CD4-positive, CD25-positive, alpha-beta regulatory T cell (primary cell): ENCODE results near the gene MTA1. TPM values are rescaled to one million over a fixed set of nuclear protein-coding genes. Genes with fewer than 3 reads are reported as not detected.
A peak's percentile ranks its signal among the peaks of the same experiment; 100 is the strongest.

Source experiments
- ATAC-seq, 2 donors: fragments of 150-1000 bp; cut with Tn5 transposase; one replicate each; pipeline ENCODE4 v1.10.0; 2021; ENCODE audit warnings: low read depth in 2 of 2, moderate number of reproducible peaks in 2 of 2, moderate library complexity in 1 of 2
- DNase-seq, 3 donors: peaks; one replicate each; pipeline versions ENCODE4 v3.0.0 to v3.0.0-alpha.2; 2012 to 2022; ENCODE audit warnings: mixed read lengths in 1 of 3
- H3K27ac ChIP-seq: one replicate; pipeline ENCODE4 v1.7.0; 2013; ENCODE audit warnings: mild to moderate bottlenecking, low read length; ENCODE audit not compliant: insufficient read depth, poor library complexity, severe bottlenecking
- H3K27me3 ChIP-seq: one replicate; pipeline ENCODE4 v1.7.0; 2013; ENCODE audit warnings: low read length; ENCODE audit not compliant: control insufficient read depth, insufficient read depth
- H3K36me3 ChIP-seq: one replicate; pipeline ENCODE4 v1.7.0; 2013; ENCODE audit warnings: mild to moderate bottlenecking, low read length, moderate library complexity; ENCODE audit not compliant: control insufficient read depth, insufficient read depth
- H3K4me1 ChIP-seq: 2 replicates; pipeline ENCODE4 v1.7.0; 2013; ENCODE audit warnings: mild to moderate bottlenecking, low read length; ENCODE audit not compliant: insufficient read depth, control insufficient read depth, poor library complexity, severe bottlenecking
- H3K4me3 ChIP-seq: one replicate; pipeline ENCODE4 v1.7.0; 2013; ENCODE audit warnings: low read depth, mild to moderate bottlenecking, low read length, moderate library complexity
- H3K9me3 ChIP-seq, 2 experiments: 1 replicate in 1 of 2; 2 replicates in 1 of 2; pipeline ENCODE4 v1.7.0; 2013; ENCODE audit warnings: low read length in 2 of 2, mild to moderate bottlenecking in 1 of 2, moderate library complexity in 1 of 2; ENCODE audit not compliant: control insufficient read depth in 2 of 2
- H3K27ac Mint-ChIP-seq, 3 donors: one replicate each; pipeline ENCODE4 v1.8.0; 2020 to 2022; ENCODE audit warnings: mild to moderate bottlenecking in 3 of 3, mixed read lengths in 3 of 3, moderate library complexity in 2 of 3
- H3K27me3 Mint-ChIP-seq: one replicate; pipeline ENCODE4 v1.8.0; 2022; ENCODE audit warnings: mild to moderate bottlenecking, mixed read lengths
- H3K36me3 Mint-ChIP-seq: one replicate; pipeline ENCODE4 v1.8.0; 2020; ENCODE audit warnings: mixed read lengths
- H3K4me1 Mint-ChIP-seq, 4 donors: one replicate each; pipeline ENCODE4 v1.8.0; 2020 to 2022; ENCODE audit warnings: mixed read lengths in 4 of 4, mild to moderate bottlenecking in 1 of 4
- H3K4me3 Mint-ChIP-seq, 4 donors: one replicate each; pipeline ENCODE4 v1.8.0; 2020 to 2022; ENCODE audit warnings: mild to moderate bottlenecking in 4 of 4, mixed read lengths in 4 of 4, moderate library complexity in 3 of 4
- H3K9me3 Mint-ChIP-seq, 7 donors: one replicate each; pipeline ENCODE4 v1.8.0; 2020 to 2022; ENCODE audit warnings: mixed read lengths in 7 of 7, mild to moderate bottlenecking in 3 of 7, moderate library complexity in 2 of 7
- polyA plus RNA-seq, 4 donors: library from polyadenylated mRNA; unstranded; fragments of 300-500 nt; fragmentation: Illumina TruSeq; gene quantifications; one replicate each; pipeline ENCODE4 v1.2.3, GENCODE V29; 2021
- total RNA-seq: library from RNA; stranded (reverse); gene quantifications from one replicate; pipeline ENCODE4 v1.2.3, GENCODE V29; 2022

Gene MTA1
- total and polyA plus RNA-seq, 5 donors from 2014 or later: 2.5 to 123 (median 3.1) TPM

DNA sequence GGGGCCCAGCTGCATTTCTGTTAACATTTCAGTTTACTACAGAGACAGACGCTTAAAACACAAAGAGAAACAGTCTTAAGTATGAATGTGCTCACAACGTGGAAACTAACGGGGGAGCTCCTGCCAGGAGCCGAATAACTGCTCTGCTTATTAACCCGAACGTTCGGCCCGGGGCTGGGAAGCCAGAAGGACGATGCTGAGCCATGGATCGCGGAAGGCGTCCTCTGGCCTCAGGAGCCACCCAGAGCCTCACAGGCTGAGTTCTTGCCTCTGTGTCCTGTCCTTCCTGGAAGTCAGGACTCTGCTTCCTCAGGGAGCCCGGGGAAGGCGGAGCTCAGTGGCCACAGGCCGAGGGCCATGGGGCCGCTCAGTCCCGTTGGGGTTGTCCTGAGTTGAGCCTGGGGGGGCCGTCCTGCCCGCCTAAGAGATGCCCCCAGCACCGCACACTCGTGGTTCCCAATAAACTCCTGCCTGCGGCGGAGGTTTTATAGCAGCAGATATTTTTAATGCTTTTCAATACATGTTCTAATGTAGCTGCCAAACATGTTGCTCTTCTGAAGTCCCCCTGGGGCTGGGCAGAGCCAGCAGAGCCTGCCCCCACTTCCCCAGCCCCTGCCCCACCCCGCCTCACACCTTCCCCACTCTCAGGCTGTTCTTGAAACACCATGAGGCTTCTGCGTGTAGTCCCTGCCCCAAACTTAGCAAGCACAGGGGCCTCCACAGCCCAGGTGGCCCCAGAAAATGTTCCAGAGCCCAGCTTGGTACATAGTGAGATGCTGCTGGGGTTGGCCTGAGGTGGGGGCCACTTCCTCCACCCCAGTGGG lies 24.7 kb upstream of the MTA1 start:
- H3K27ac ChIP-seq: no peak overlapping the region
- no peaks in the 10 kb centered on the region for H3K27me3 ChIP-seq
- DNase-seq (no peak), ATAC-seq (no peak)
- H3K36me3 ChIP-seq: no peaks in the 10 kb centered on the region
- Mint-ChIP-seq H3K9me3 (peaks cover 0 to 2% (median 0%) of the 10 kb centered on the region in 7 donors), H3K27me3 (no peaks in the 10 kb centered on the region), H3K4me1 (peaks cover 0 to 17% (median 3%) of the 10 kb centered on the region in 4 donors), H3K27ac (peak overlapping the region in 1 of 3 donors; percentile 32), H3K4me3 (peak overlapping the region in 1 of 4 donors; percentile 26), H3K36me3 (peaks cover 4% of the 10 kb centered on the region)
- H3K9me3 ChIP-seq: no peaks in the 10 kb centered on the region
- peaks cover 23% of the 10 kb centered on the region for H3K4me1 ChIP-seq
- H3K4me3 ChIP-seq: no peak overlapping the region

DNA sequence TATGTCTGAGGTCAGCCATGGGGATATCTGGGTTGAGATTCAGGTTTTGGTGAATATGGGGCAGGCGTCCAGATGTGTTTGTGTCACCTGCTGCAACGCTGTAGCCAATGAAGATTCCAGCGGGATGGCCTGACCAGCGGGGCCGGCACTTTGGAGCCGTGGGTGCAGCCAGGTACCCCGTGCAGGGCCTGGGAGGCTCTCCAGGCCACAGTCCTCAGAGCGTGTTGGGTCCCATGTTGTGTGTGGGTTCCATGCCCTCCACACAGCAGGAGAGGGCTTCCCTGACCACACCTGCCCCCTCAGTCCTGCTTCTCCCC lies 24.1 kb upstream of the MTA1 start:
- no peak overlapping the region for H3K4me3 ChIP-seq
- no peak overlapping the region for H3K27ac ChIP-seq
- Mint-ChIP-seq H3K9me3 (peaks cover 0 to 4% (median 0%) of the 10 kb centered on the region in 7 donors), H3K4me1 (peaks cover 0 to 18% (median 3%) of the 10 kb centered on the region in 4 donors), H3K27me3 (no peaks in the 10 kb centered on the region), H3K27ac (peak overlapping the region in 1 of 3 donors; percentile 32), H3K4me3 (peak overlapping the region in 1 of 4 donors; percentile 26), H3K36me3 (peaks cover 7% of the 10 kb centered on the region)
- H3K36me3 ChIP-seq: no peaks in the 10 kb centered on the region
- DNase-seq (no peak), ATAC-seq (no peak)
- H3K27me3 ChIP-seq: no peaks in the 10 kb centered on the region
- H3K4me1 ChIP-seq: peaks cover 25% of the 10 kb centered on the region
- H3K9me3 ChIP-seq: no peaks in the 10 kb centered on the region

DNA sequence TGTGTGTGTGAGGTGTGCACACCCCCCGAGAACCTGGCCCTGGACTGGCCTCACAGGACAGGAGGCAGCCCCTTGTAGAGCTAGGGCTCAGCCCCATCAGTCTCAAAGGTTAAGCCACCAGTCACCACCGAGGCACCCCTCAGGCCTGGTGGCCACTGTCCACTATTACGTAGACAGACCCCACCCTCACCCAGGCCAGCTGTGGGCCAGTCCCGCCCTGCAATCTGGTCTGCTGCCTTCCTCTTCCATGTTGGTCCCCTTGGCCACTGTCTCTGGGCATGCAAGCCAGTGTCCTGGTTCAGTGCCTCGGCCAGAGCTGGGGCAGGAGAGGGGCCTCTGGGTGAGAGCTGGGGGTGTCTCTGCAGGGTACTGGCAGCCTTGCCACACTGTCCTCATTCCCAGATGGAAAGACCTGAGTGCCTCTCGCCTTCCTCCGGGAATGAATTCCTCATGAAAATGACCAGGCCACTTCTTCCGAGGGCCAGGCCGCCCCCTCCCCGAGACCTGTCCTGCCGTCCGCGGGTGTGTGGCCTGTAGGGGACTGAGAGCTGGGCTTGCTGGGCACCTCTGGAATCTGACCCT lies 22.2 kb upstream of the MTA1 start:
- H3K27me3 Mint-ChIP-seq: no peaks in the 10 kb centered on the region
- Histone ChIP-seq H3K27me3 (no peaks in the 10 kb centered on the region), H3K4me1 (peaks cover 25% of the 10 kb centered on the region), H3K27ac (peak overlapping the region; percentile 73), H3K36me3 (peaks cover 7% of the 10 kb centered on the region), H3K9me3 (no peaks in the 10 kb centered on the region), H3K4me3 (peak overlapping the region; percentile 72)
- H3K27ac Mint-ChIP-seq: peak overlapping the region; percentile 78 to 82 (median 80)
- H3K4me3 Mint-ChIP-seq: peak overlapping the region; percentile 74 to 83 (median 78)
- DNase-seq: no peak
- ATAC-seq: no peak
- peaks cover 17% of the 10 kb centered on the region for H3K36me3 Mint-ChIP-seq
- peaks cover 0 to 11% (median 3%) of the 10 kb centered on the region in 7 donors for H3K9me3 Mint-ChIP-seq
- peaks cover 0 to 20% (median 3%) of the 10 kb centered on the region in 4 donors for H3K4me1 Mint-ChIP-seq

DNA sequence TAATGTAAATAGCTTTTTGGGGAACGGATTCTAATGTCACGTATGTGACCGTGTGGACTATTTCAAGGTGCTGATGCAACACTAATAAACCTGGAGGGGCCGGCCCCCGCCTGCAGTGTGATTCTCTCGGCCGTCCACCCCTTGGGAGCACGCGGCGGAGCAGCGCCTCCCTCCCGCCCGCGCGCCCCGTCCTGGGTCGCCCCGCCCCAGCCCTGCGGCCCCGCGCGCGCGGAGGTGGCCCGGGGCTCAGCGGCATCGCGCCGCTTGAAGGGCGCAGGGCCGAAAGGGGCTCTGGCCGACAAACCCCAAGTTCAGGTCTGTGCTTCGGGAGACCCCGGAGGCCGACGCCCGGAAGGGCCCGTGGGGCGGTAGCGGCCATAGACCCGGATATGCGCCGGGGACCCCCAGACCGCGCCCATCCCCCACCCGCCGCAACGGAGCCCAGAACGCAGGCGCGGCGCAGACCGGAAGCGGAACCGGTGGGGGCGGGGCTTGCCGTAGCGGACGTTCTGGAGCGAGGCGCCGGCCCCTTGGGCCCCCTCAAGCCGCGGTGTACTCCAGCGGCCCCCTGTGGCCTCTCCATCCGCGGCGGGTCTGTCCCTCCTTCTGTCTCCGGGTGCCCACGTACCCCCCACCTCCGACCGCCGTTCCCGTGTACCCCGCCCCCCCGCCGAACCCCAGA lies 21.4 kb upstream of the MTA1 start, which contains the start of gene TEX22:
Gene TEX22, plus strand, starts transcription at position 495 of the 682 bp plus-strand sequence. CDS start 803 bp downstream, outside the sequence.
- peak; percentile 77 to 88 for ATAC-seq
- peak; percentile 79 to 85 (median 84) for DNase-seq
- Mint-ChIP-seq H3K36me3 (peaks cover 19% of the 10 kb centered on the region), H3K27me3 (no peaks in the 10 kb centered on the region), H3K4me1 (peaks cover 0 to 24% (median 3%) of the 10 kb centered on the region in 4 donors), H3K27ac (peak within 1 kb of the TSS; percentile 80 to 86 (median 84)), H3K4me3 (peak within 1 kb of the TSS; percentile 79 to 84 (median 84)), H3K9me3 (peaks cover 0 to 13% (median 3%) of the 10 kb centered on the region in 7 donors)
- H3K9me3 ChIP-seq: no peaks in the 10 kb centered on the region
- H3K27ac ChIP-seq: peak within 1 kb of the TSS; percentile 73
- H3K4me3 ChIP-seq: peak within 1 kb of the TSS; percentile 72
- peaks cover 7% of the 10 kb centered on the region for H3K36me3 ChIP-seq
- H3K27me3 ChIP-seq: no peaks in the 10 kb centered on the region
- H3K4me1 ChIP-seq: peaks cover 25% of the 10 kb centered on the region

DNA sequence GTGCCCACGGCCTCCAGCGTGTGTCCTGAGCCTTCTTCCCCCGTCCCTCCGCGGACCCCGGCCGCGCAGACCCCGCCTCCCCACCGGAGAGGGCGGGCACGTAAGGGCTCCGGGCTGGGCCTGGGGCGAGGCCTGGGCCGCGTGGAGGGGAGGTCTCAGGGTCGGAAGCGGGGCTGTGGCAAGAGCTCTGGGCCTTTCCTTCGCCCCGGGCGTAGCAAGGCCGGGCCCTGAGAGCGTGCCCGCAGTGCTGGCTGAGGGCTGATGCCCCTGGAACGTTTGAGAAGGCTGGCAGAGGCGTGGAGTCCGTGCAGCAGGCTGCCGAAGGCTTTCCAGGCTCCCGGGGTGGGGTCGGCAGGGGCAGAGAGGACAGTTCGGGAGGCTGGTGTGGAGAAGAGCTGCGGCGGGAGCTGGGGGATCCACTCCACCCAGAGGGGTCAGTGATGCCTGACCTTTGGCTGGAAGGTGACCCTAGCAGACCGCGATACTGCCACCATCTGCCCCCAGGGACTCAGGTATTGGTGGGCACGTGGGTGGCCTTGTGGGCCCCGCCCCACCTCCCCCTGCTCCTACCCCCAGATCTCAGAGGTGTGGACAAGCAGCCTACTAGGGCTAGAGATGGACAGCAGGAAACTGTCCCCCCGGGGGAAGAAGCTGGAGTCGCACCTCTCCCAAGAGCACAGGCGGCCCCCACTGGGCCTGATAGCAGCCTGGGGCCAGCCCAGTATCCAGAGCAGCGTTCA lies 20.7 kb upstream of the MTA1 start:
- DNase-seq (peak in 1 of 3 donors; percentile 69), ATAC-seq (peak; percentile 29 to 35)
- Histone ChIP-seq H3K36me3 (peaks cover 7% of the 10 kb centered on the region), H3K4me1 (peaks cover 25% of the 10 kb centered on the region), H3K27ac (peak overlapping the region; percentile 73), H3K4me3 (no peak overlapping the region), H3K9me3 (no peaks in the 10 kb centered on the region), H3K27me3 (no peaks in the 10 kb centered on the region)
- Mint-ChIP-seq H3K9me3 (peaks cover 0 to 13% (median 3%) of the 10 kb centered on the region in 7 donors), H3K4me1 (peaks cover 0 to 24% (median 3%) of the 10 kb centered on the region in 4 donors), H3K27ac (peak overlapping the region; percentile 73 to 86 (median 84)), H3K36me3 (peaks cover 19% of the 10 kb centered on the region), H3K27me3 (no peaks in the 10 kb centered on the region), H3K4me3 (peak overlapping the region; percentile 79 to 84 (median 82))

DNA sequence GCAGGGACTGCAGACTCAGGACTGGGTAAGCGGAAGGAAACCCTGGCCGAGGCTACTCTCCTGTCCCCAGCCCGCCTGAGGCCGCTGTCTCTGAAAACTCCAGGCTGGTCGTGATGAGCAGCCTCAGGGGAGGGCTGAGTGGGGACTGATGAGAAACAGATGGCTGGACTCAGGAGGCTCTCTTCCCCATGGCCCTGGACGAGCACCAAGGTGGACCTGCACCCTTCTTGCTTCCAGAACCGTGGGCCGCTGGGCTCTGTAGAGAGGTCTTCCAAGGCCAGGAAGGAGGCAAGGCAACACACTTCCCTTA lies 20.2 kb upstream of the MTA1 start:
- Histone ChIP-seq H3K36me3 (peaks cover 7% of the 10 kb centered on the region), H3K27ac (no peak overlapping the region), H3K9me3 (no peaks in the 10 kb centered on the region), H3K4me1 (peaks cover 25% of the 10 kb centered on the region), H3K27me3 (no peaks in the 10 kb centered on the region), H3K4me3 (no peak overlapping the region)
- Mint-ChIP-seq H3K4me1 (peaks cover 0 to 27% (median 3%) of the 10 kb centered on the region in 4 donors), H3K4me3 (peak overlapping the region; percentile 79 to 84 (median 82)), H3K36me3 (peaks cover 19% of the 10 kb centered on the region), H3K9me3 (peaks cover 0 to 13% (median 3%) of the 10 kb centered on the region in 7 donors), H3K27ac (peak overlapping the region in 1 of 3 donors; percentile 56), H3K27me3 (no peaks in the 10 kb centered on the region)
- no peak for DNase-seq
- no peak for ATAC-seq

DNA sequence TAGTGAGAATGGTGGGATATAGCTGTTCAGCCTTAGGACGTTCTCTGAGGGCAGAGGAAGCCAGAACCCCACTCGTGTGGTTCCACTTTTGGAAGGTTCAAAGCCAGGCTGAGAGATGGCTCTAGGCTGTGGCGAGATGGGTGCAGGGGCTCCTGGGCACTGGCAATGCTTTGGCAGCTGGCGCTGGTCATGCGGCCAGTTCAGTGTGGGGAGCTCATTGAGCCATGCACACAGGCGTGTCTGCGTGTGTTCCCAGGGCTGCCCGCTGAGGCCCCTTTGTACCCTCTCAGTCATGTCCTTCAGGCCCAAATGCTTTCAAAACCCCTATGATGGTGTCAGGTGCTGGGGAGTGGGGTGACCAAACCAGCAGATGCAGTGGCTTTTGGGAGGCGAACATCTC lies 19.6 kb upstream of the MTA1 start:
- peak overlapping the region in 2 of 3 donors; percentile 28 to 62 for H3K27ac Mint-ChIP-seq
- H3K27ac ChIP-seq: no peak overlapping the region

More for the DNA sequence above, 19.6 kb upstream of the MTA1 start:
- peak overlapping the region; percentile 79 to 84 (median 82) for H3K4me3 Mint-ChIP-seq
- ATAC-seq: no peak
- no peak for DNase-seq
- Histone ChIP-seq H3K4me1 (peaks cover 25% of the 10 kb centered on the region), H3K27me3 (no peaks in the 10 kb centered on the region), H3K36me3 (peaks cover 7% of the 10 kb centered on the region), H3K9me3 (no peaks in the 10 kb centered on the region), H3K4me3 (no peak overlapping the region)
- H3K27me3 Mint-ChIP-seq: no peaks in the 10 kb centered on the region
- peaks cover 15% of the 10 kb centered on the region for H3K36me3 Mint-ChIP-seq
- peaks cover 0 to 30% (median 5%) of the 10 kb centered on the region in 4 donors for H3K4me1 Mint-ChIP-seq
- H3K9me3 Mint-ChIP-seq: peaks cover 0 to 13% (median 3%) of the 10 kb centered on the region in 7 donors
